GM21528 (cell line): ENCODE measurements around the gene TGFBRAP1.

ENCODE experiments used
- ATAC-seq: cut with Tn5 transposase; IDR thresholded peaks from one replicate; pipeline ENCODE4 v1.9.1; 2021; ENCODE audit warnings: mild to moderate bottlenecking, moderate library complexity; ENCODE audit not compliant: unreplicated experiment, low FRiP score

TGFBRAP1 gene, protein sequence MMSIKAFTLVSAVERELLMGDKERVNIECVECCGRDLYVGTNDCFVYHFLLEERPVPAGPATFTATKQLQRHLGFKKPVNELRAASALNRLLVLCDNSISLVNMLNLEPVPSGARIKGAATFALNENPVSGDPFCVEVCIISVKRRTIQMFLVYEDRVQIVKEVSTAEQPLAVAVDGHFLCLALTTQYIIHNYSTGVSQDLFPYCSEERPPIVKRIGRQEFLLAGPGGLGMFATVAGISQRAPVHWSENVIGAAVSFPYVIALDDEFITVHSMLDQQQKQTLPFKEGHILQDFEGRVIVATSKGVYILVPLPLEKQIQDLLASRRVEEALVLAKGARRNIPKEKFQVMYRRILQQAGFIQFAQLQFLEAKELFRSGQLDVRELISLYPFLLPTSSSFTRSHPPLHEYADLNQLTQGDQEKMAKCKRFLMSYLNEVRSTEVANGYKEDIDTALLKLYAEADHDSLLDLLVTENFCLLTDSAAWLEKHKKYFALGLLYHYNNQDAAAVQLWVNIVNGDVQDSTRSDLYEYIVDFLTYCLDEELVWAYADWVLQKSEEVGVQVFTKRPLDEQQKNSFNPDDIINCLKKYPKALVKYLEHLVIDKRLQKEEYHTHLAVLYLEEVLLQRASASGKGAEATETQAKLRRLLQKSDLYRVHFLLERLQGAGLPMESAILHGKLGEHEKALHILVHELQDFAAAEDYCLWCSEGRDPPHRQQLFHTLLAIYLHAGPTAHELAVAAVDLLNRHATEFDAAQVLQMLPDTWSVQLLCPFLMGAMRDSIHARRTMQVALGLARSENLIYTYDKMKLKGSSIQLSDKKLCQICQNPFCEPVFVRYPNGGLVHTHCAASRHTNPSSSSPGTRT

GRCh38 chr2:105329561-105330495 lies at the start of gene TGFBRAP1:
TGFBRAP1 (minus strand) TSS chr2:105329735; CDS start chr2:105308301, 21,434 bp downstream.
- ATAC-seq: peak; percentile 75

DNA sequence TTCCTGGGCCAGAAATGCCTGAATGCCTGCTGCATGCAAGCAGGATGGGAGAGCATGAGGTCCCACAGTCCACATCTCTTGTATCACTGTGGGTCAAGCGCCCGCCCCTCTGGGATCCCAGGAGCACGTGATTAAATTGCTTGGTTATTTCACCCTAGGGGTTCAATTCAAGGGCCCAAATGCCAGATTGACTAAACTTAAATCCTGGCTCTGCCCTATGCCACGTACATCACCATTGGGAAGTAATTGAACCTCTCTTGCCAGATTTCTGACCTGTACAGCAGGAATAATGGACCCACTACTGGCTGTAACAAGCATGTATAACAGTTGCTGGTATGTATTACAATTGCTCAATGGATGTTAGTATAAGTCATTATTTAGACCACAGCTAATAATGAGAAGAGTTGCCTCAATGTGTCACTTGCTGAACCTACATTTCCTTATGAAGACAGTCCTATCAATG lies 49.4 kb upstream of the TGFBRAP1 start:
- no peak for ATAC-seq

DNA sequence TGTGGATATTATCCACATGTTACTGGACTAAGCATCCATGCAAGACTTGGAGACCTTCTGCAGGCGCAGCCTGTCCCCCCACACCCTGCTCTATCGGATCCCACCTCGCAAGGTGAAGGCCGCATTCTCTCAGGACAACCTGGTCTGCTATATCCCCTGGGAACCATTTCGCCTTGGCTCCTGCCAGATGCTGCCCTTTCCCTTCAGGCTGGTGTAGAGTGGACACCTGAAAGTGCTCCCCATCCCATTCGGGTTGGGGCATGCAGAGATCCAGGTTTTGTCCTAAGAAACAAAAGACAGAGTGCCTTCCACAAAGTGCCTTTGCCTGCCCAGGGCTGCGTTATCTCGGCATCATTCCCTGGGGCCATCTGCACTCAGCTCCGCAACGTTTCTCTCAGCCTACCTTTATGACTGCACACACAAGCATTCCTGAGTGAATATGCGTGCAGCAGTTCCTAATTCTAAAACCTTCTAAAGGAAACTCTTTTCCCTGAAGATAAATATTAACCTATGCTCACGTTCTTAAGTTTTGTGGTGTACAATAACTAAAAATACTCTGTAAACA lies 48.8 kb upstream of the TGFBRAP1 start:
- ATAC-seq: no peak

DNA sequence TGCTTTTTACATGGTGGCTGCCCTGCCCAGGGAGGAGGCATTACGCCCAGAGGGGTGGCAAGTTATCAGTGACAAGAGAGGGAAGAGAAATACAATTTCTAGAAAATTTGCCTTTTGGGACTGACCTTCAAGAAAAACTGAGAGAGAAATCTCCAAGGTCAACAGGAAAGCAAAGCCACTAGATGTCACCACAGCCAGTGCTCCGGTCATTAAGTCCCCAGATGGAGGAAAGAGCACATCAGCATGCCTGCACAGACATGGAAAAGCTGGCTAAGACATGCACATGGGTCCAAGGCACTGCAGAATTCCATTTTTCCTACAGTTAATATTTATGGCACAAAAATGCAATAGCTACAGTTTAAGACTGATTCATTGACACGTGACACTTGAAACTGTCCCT lies 48.3 kb upstream of the TGFBRAP1 start:
- no peak for ATAC-seq

- ATAC-seq: no peak
These were observed 47.3 kb upstream of the TGFBRAP1 start for GRCh38 chr2:105376789-105377240.

- no peak for ATAC-seq
These were observed 46.5 kb upstream of the TGFBRAP1 start for GRCh38 chr2:105376010-105376409.

- no peak for ATAC-seq
These were observed 45.5 kb upstream of the TGFBRAP1 start for GRCh38 chr2:105375001-105375561.

DNA sequence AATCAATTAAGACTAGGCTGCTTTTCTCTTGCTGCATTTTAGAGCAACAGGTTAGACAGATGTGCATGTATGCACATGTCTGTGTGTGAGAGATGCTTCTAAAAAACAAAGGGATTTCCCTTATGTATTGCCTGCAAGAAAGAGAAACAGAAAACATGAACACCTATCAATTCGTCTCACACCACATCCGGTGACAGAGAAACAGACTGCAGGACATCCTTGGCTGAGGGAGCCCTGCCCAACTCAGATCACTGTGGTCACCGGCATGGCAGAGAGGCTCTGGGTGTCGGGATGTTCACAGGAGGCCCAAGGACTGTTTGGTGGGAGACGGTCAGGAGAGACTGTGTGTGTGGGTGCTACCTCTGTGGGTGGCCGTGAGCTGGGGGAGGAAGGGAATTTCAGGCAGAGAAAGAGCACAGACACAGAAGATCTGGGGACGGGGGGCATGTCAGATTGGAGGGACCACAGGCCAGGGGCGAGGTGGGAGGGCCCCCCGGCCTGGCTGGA lies 44.4 kb upstream of the TGFBRAP1 start:
- peak; percentile 64 for ATAC-seq

GRCh38 chr2:105373344-105373781 lies 43.8 kb upstream of the TGFBRAP1 start:
- ATAC-seq: no peak

GRCh38 chr2:105371810-105372209 lies 42.3 kb upstream of the TGFBRAP1 start:
- ATAC-seq: no peak

- no peak for ATAC-seq
These were observed 41.6 kb upstream of the TGFBRAP1 start for GRCh38 chr2:105371156-105371555.

GRCh38 chr2:105369777-105370690 lies 40.5 kb upstream of the TGFBRAP1 start:
- peak; percentile 93 for ATAC-seq

- ATAC-seq: no peak
These were observed 39.3 kb upstream of the TGFBRAP1 start for GRCh38 chr2:105368759-105369408.

- ATAC-seq: no peak
These were observed 35.7 kb upstream of the TGFBRAP1 start for GRCh38 chr2:105365206-105365605.

- no peak for ATAC-seq
These were observed 35.1 kb upstream of the TGFBRAP1 start for GRCh38 chr2:105364436-105365139.

- no peak for ATAC-seq
These were observed 33.5 kb upstream of the TGFBRAP1 start for GRCh38 chr2:105362862-105363591.
